ENCODE results near the gene TPSAB1. TPM values are rescaled to one million over a fixed set of nuclear protein-coding genes. Genes with fewer than 3 reads are reported as not detected.

TPSAB1 gene
- total RNA-seq, 1 donor from 2014 or later = not detected

DNA sequence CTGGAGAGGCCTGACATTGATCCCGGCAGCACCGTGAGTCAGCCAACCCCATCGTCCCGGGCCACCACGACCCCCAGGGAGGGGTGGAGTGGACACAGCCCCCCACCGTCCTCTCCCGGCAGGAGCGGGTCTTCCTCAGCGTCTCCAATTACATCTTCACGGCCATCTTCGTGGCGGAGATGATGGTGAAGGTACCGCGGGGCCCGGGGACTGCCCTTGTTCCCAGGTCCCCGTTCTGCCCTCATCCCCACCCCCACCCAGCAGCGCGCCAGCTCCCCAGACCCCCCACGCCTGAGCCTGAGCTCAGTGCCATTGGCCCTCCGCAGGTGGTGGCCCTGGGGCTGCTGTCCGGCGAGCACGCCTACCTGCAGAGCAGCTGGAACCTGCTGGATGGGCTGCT, 30.0 kb upstream of the TPSAB1 start:
- H3K4me1 ChIP-seq (ENCODE audit: insufficient read depth, low read length) = no peaks in the 10 kb centered on the region

DNA sequence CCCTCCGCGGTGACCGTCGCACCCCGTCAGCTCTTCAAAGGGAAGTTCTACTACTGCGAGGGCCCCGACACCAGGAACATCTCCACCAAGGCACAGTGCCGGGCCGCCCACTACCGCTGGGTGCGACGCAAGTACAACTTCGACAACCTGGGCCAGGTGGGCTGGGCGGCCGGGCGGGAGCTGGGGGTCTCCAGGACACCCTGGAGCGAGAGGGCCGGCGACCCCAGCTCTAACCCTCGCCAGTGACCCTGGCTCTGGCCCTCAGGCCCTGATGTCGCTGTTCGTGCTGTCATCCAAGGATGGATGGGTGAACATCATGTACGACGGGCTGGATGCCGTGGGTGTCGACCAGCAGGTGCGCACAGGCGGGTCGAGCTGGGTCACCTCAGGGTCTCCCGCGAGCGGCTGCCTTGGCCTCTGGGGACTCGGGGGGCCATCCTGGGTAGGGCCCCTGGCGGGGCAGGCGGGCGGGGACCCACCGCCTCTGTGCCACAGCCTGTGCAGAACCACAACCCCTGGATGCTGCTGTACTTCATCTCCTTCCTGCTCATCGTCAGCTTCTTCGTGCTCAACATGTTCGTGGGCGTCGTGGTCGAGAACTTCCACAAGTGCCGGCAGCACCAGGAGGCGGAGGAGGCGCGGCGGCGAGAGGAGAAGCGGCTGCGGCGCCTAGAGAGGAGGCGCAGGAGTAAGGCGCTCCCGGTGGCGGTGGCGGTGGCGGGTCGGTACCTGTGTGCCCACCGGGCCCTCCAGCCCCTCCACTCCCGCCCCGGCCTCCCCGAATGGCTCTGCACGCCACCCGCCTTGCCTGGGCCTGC, 28.8 kb upstream of the TPSAB1 start:
- Mint-ChIP-seq H3K27me3 (ENCODE audit: low read depth, unreplicated experiment) (peaks cover 2% of the 10 kb centered on the region), H3K4me1 (ENCODE audit: low read depth, unreplicated experiment) (no peaks in the 10 kb centered on the region), H3K4me3 (ENCODE audit: unreplicated experiment) (no peak overlapping the region), H3K27ac (ENCODE audit: unreplicated experiment) (no peak overlapping the region), H3K36me3 (ENCODE audit: low read depth, unreplicated experiment) (peaks cover 7% of the 10 kb centered on the region), H3K9me3 (ENCODE audit: unreplicated experiment) (no peaks in the 10 kb centered on the region)
- Histone ChIP-seq H3K4me2 (ENCODE audit: low read length) (no peak overlapping the region), H3K27me3 (ENCODE audit: insufficient read depth, low read length) (no peaks in the 10 kb centered on the region), H3K36me3 (ENCODE audit: insufficient read depth, low read length) (no peaks in the 10 kb centered on the region), H3K27ac (ENCODE audit: low read depth, low read length) (no peak overlapping the region), H2AFZ (ENCODE audit: low read depth, low read length) (no peak overlapping the region), H3K9ac (ENCODE audit: low read length) (no peak overlapping the region), H3K9me3 (ENCODE audit: insufficient read depth, low read depth, low read length) (no peaks in the 10 kb centered on the region), H3K4me1 (ENCODE audit: insufficient read depth, low read length) (no peaks in the 10 kb centered on the region), H4K20me1 (ENCODE audit: insufficient read depth, low read length) (no peaks in the 10 kb centered on the region), H3K4me3 (ENCODE audit: insufficient read depth, low read depth, low read length) (no peak overlapping the region), H3K79me2 (ENCODE audit: insufficient read depth, low read length) (no peaks in the 10 kb centered on the region)
- TF ChIP-seq, protein P1, sequence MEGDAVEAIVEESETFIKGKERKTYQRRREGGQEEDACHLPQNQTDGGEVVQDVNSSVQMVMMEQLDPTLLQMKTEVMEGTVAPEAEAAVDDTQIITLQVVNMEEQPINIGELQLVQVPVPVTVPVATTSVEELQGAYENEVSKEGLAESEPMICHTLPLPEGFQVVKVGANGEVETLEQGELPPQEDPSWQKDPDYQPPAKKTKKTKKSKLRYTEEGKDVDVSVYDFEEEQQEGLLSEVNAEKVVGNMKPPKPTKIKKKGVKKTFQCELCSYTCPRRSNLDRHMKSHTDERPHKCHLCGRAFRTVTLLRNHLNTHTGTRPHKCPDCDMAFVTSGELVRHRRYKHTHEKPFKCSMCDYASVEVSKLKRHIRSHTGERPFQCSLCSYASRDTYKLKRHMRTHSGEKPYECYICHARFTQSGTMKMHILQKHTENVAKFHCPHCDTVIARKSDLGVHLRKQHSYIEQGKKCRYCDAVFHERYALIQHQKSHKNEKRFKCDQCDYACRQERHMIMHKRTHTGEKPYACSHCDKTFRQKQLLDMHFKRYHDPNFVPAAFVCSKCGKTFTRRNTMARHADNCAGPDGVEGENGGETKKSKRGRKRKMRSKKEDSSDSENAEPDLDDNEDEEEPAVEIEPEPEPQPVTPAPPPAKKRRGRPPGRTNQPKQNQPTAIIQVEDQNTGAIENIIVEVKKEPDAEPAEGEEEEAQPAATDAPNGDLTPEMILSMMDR (IDR thresholded peaks at IDR 0.05; ENCODE audit: insufficient read depth, low read depth, low read length) = no peak
- TF ChIP-seq EZH2 (IDR thresholded peaks at IDR 0.05; ENCODE audit: insufficient read depth, low read length) = no peak
- DNase-seq (ENCODE audit: low read depth) (no peak), FAIRE-seq (no peak)

More for the DNA sequence above, 30.0 kb upstream of the TPSAB1 start:
- no peak for DNase-seq (ENCODE audit: low read depth)
- no peak overlapping the region for H3K4me3 ChIP-seq (ENCODE audit: insufficient read depth, low read depth, low read length)
- Mint-ChIP-seq H3K27me3 (ENCODE audit: low read depth, unreplicated experiment) (peaks cover 2% of the 10 kb centered on the region), H3K4me3 (ENCODE audit: unreplicated experiment) (no peak overlapping the region), H3K4me1 (ENCODE audit: low read depth, unreplicated experiment) (no peaks in the 10 kb centered on the region), H3K27ac (ENCODE audit: unreplicated experiment) (no peak overlapping the region), H3K9me3 (ENCODE audit: unreplicated experiment) (no peaks in the 10 kb centered on the region), H3K36me3 (ENCODE audit: low read depth, unreplicated experiment) (peaks cover 7% of the 10 kb centered on the region)
- no peaks in the 10 kb centered on the region for H4K20me1 ChIP-seq (ENCODE audit: insufficient read depth, low read length)
- no peaks in the 10 kb centered on the region for H3K36me3 ChIP-seq (ENCODE audit: insufficient read depth, low read length)
- no peak for TF ChIP-seq EZH2 (IDR thresholded peaks at IDR 0.05; ENCODE audit: insufficient read depth, low read length)
- TF ChIP-seq, protein P1 (IDR thresholded peaks at IDR 0.05; ENCODE audit: insufficient read depth, low read depth, low read length) = no peak
- no peak for FAIRE-seq
- no peak overlapping the region for H2AFZ ChIP-seq (ENCODE audit: low read depth, low read length)
- no peaks in the 10 kb centered on the region for H3K27me3 ChIP-seq (ENCODE audit: insufficient read depth, low read length)
- no peak overlapping the region for H3K9ac ChIP-seq (ENCODE audit: low read length)
- H3K4me2 ChIP-seq (ENCODE audit: low read length) = no peak overlapping the region
- H3K9me3 ChIP-seq (ENCODE audit: insufficient read depth, low read depth, low read length) = no peaks in the 10 kb centered on the region
- no peaks in the 10 kb centered on the region for H3K79me2 ChIP-seq (ENCODE audit: insufficient read depth, low read length)
- H3K27ac ChIP-seq (ENCODE audit: low read depth, low read length) = no peak overlapping the region

DNA sequence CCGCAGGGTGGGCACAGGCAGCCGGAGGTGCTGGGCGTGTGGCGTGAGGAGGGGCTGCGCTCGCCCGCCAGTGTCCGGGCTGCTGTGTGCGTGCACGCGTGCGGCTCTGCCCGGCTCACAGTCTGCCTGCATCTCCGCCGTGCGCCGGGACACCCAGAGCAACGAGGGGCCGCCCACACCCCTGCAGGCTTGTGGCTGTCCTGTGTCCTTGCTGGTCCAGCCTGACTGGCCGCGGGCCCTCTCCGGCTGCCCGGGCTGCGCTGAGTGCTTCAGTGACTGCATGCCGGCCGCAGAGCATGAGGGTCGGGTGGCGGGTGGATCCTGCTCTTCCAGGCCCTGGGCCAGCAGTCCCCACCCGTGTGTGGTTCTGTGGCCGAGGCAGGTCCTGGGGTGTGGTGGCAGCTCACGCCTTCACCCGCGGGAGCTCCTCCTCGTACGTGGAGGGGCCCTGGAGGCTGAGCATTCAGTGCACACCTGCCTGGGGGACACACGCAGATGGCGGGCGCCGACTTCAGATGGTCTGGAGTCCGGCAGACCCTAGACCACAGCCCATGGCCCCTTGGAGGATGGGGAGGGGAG, 27.8 kb upstream of the TPSAB1 start:
- no peaks in the 10 kb centered on the region for H4K20me1 ChIP-seq (ENCODE audit: insufficient read depth, low read length)
- H3K9me3 Mint-ChIP-seq (ENCODE audit: unreplicated experiment) = no peaks in the 10 kb centered on the region
- no peak overlapping the region for H3K27ac ChIP-seq (ENCODE audit: low read depth, low read length)
- no peak for DNase-seq (ENCODE audit: low read depth)
- H3K27me3 ChIP-seq (ENCODE audit: insufficient read depth, low read length) = no peaks in the 10 kb centered on the region
- no peaks in the 10 kb centered on the region for H3K4me1 ChIP-seq (ENCODE audit: insufficient read depth, low read length)
- TF ChIP-seq, protein P1 (IDR thresholded peaks at IDR 0.05; ENCODE audit: insufficient read depth, low read depth, low read length) = no peak
- no peak for TF ChIP-seq EZH2 (IDR thresholded peaks at IDR 0.05; ENCODE audit: insufficient read depth, low read length)
- no peak for FAIRE-seq
- no peak overlapping the region for H3K27ac Mint-ChIP-seq (ENCODE audit: unreplicated experiment)
- no peak overlapping the region for H3K4me2 ChIP-seq (ENCODE audit: low read length)
- H3K79me2 ChIP-seq (ENCODE audit: insufficient read depth, low read length) = no peaks in the 10 kb centered on the region
- no peak overlapping the region for H3K9ac ChIP-seq (ENCODE audit: low read length)
- no peaks in the 10 kb centered on the region for H3K36me3 ChIP-seq (ENCODE audit: insufficient read depth, low read length)
- H3K4me1 Mint-ChIP-seq (ENCODE audit: low read depth, unreplicated experiment) = no peaks in the 10 kb centered on the region
- H3K9me3 ChIP-seq (ENCODE audit: insufficient read depth, low read depth, low read length) = no peaks in the 10 kb centered on the region
- peaks cover 2% of the 10 kb centered on the region for H3K27me3 Mint-ChIP-seq (ENCODE audit: low read depth, unreplicated experiment)
- no peak overlapping the region for H3K4me3 ChIP-seq (ENCODE audit: insufficient read depth, low read depth, low read length)
- no peak overlapping the region for H2AFZ ChIP-seq (ENCODE audit: low read depth, low read length)
- H3K36me3 Mint-ChIP-seq (ENCODE audit: low read depth, unreplicated experiment) = peaks cover 7% of the 10 kb centered on the region
- no peak overlapping the region for H3K4me3 Mint-ChIP-seq (ENCODE audit: unreplicated experiment)
